Measurements from ENCODE around the gene GOLGB1. TPM values are rescaled to one million over a fixed set of nuclear protein-coding genes. Genes with fewer than 3 reads are reported as not detected.

The GOLGB1 gene
- total RNA-seq, 1 donor, result 63.2 TPM

GRCh38 chr3:121739902-121740301, 9.6 kb downstream of the GOLGB1 start:
- no peak for DNase-seq (ENCODE audit: low read depth)
- no peak for TF ChIP-seq CTCF (IDR thresholded peaks at IDR 0.05; ENCODE audit: insufficient read depth, low read length)
- H3K4me3 ChIP-seq (ENCODE audit: low read depth, low read length), result no peak overlapping the region

- TF ChIP-seq CTCF (IDR thresholded peaks at IDR 0.05; ENCODE audit: insufficient read depth, low read length), result no peak
- H3K4me3 ChIP-seq (ENCODE audit: low read depth, low read length), result no peak overlapping the region
- DNase-seq (ENCODE audit: low read depth), result no peak
Measured at GRCh38 chr3:121737644-121738043, 11.9 kb downstream of the GOLGB1 start.

GRCh38 chr3:121736112-121736511, 13.4 kb downstream of the GOLGB1 start:
- TF ChIP-seq CTCF (IDR thresholded peaks at IDR 0.05; ENCODE audit: insufficient read depth, low read length), result no peak
- peak; percentile 16 for DNase-seq (ENCODE audit: low read depth)
- no peak overlapping the region for H3K4me3 ChIP-seq (ENCODE audit: low read depth, low read length)

- no peak for TF ChIP-seq CTCF (IDR thresholded peaks at IDR 0.05; ENCODE audit: insufficient read depth, low read length)
- DNase-seq (ENCODE audit: low read depth), result no peak
Measured at GRCh38 chr3:121735047-121735696, 14.4 kb downstream of the GOLGB1 start.

GRCh38 chr3:121730940-121731687, 18.4 kb downstream of the GOLGB1 start:
- no peak for DNase-seq (ENCODE audit: low read depth)
- TF ChIP-seq CTCF (IDR thresholded peaks at IDR 0.05; ENCODE audit: insufficient read depth, low read length), result no peak
- no peak overlapping the region for H3K4me3 ChIP-seq (ENCODE audit: low read depth, low read length)

More at GRCh38 chr3:121735047-121735696, 14.4 kb downstream of the GOLGB1 start:
- no peak overlapping the region for H3K4me3 ChIP-seq (ENCODE audit: low read depth, low read length)

GRCh38 chr3:121724130-121724529, 25.4 kb downstream of the GOLGB1 start:
- TF ChIP-seq CTCF (IDR thresholded peaks at IDR 0.05; ENCODE audit: insufficient read depth, low read length), result no peak
- H3K4me3 ChIP-seq (ENCODE audit: low read depth, low read length), result no peak overlapping the region
- no peak for DNase-seq (ENCODE audit: low read depth)
